Neuronal stem cell (in vitro differentiated cells): ENCODE measurements around the gene NSA2.

Experiments
- DNase-seq: peaks from one replicate; pipeline ENCODE4 v3.0.0-alpha.2; 2013; ENCODE audit warnings: low spot score
- H2AFZ ChIP-seq: one replicate; pipeline ENCODE4 v1.6.1; 2013; ENCODE audit warnings: mild to moderate bottlenecking, low read length, inconsistent platforms
- H2AK5ac ChIP-seq: 2 replicates; pipeline ENCODE4 v1.6.1; 2013; ENCODE audit warnings: low read depth, mild to moderate bottlenecking, inconsistent platforms, low read length, moderate library complexity, mixed read lengths
- H2BK120ac ChIP-seq: 2 replicates; pipeline ENCODE4 v1.6.1; 2013; ENCODE audit warnings: low read depth, mild to moderate bottlenecking, inconsistent platforms, low read length, moderate library complexity, mixed read lengths
- H2BK12ac ChIP-seq: one replicate; pipeline ENCODE4 v1.6.1; 2013; ENCODE audit warnings: low read length, inconsistent platforms
- H2BK15ac ChIP-seq: 2 replicates; pipeline ENCODE4 v1.6.1; 2013; ENCODE audit warnings: mild to moderate bottlenecking, low read length, inconsistent platforms, mixed read lengths
- H2BK5ac ChIP-seq: one replicate; pipeline ENCODE4 v1.6.1; 2013; ENCODE audit warnings: inconsistent platforms, mild to moderate bottlenecking, low read length, moderate library complexity
- H3K14ac ChIP-seq: one replicate; pipeline ENCODE4 v1.6.1; 2013; ENCODE audit warnings: low read length, inconsistent platforms
- H3K18ac ChIP-seq: 2 replicates; pipeline ENCODE4 v1.6.1; 2013; ENCODE audit warnings: low read length, inconsistent platforms
- H3K23ac ChIP-seq: 2 replicates; pipeline ENCODE4 v1.6.1; 2013; ENCODE audit warnings: low read depth, mild to moderate bottlenecking, mixed read lengths, low read length, inconsistent platforms; ENCODE audit not compliant: poor library complexity
- H3K27ac ChIP-seq: replicated peaks from 3 replicates; pipeline ENCODE4 v1.5.1; 2013; ENCODE audit warnings: low read length, inconsistent platforms
- H3K27me3 ChIP-seq, 3 experiments: 2 replicates each; pipeline ENCODE4 v1.6.1; 2013; ENCODE audit warnings: low read length in 3 of 3, mild to moderate bottlenecking in 2 of 3, inconsistent platforms in 1 of 3, low read depth in 1 of 3, mixed read lengths in 1 of 3, moderate library complexity in 1 of 3; ENCODE audit not compliant: control insufficient read depth in 3 of 3, insufficient read depth in 3 of 3
- H3K36me3 ChIP-seq, 2 donors: replicated peaks in 1 of 2; 2 replicates each; pipeline ENCODE4 v1.6.1; 2013; ENCODE audit warnings: low read length in 2 of 2; ENCODE audit not compliant: control insufficient read depth in 2 of 2, insufficient read depth in 2 of 2
- H3K4ac ChIP-seq: 2 replicates; pipeline ENCODE4 v1.6.1; 2013; ENCODE audit warnings: inconsistent platforms, mild to moderate bottlenecking, low read length, moderate library complexity
- H3K4me1 ChIP-seq, 2 donors: 1 replicate in 1 of 2; 2 replicates in 1 of 2; pipeline ENCODE4 v1.6.1; 2013; ENCODE audit warnings: low read length in 2 of 2, low read depth in 1 of 2; ENCODE audit not compliant: control insufficient read depth in 2 of 2, insufficient read depth in 1 of 2
- H3K4me2 ChIP-seq: one replicate; pipeline ENCODE4 v1.6.1; 2013; ENCODE audit warnings: mild to moderate bottlenecking, low read length, inconsistent platforms; ENCODE audit not compliant: insufficient read depth, poor library complexity, severe bottlenecking
- H3K4me3 ChIP-seq, 2 donors: 2 replicates each; pipeline ENCODE4 v1.5.1; 2013; ENCODE audit warnings: low read length in 2 of 2, mild to moderate bottlenecking in 2 of 2, inconsistent platforms in 1 of 2, moderate library complexity in 1 of 2
- H3K79me1 ChIP-seq: one replicate; pipeline ENCODE4 v1.6.1; 2013; ENCODE audit warnings: low read depth, mild to moderate bottlenecking, inconsistent platforms, low read length, moderate library complexity
- H3K9ac ChIP-seq: one replicate; pipeline ENCODE4 v1.6.1; 2013; ENCODE audit warnings: mild to moderate bottlenecking, low read depth, low read length, inconsistent platforms; ENCODE audit not compliant: poor library complexity
- H3K9me3 ChIP-seq, 2 donors: replicated peaks in 1 of 2; 2 replicates each; pipeline versions ENCODE3 to v1.6.1; 2013; ENCODE audit warnings: low read length in 2 of 2, mild to moderate bottlenecking in 2 of 2, inconsistent platforms in 1 of 2, low read depth in 1 of 2, mixed read lengths in 1 of 2, moderate library complexity in 1 of 2; ENCODE audit not compliant: control insufficient read depth in 2 of 2, insufficient read depth in 1 of 2
- H4K8ac ChIP-seq: one replicate; pipeline ENCODE4 v1.6.1; 2013; ENCODE audit warnings: low read depth, mild to moderate bottlenecking, inconsistent platforms, low read length, moderate library complexity
- H4K91ac ChIP-seq: one replicate; pipeline ENCODE4 v1.6.1; 2013; ENCODE audit warnings: low read length, low read depth, mild to moderate bottlenecking, inconsistent platforms; ENCODE audit not compliant: poor library complexity
- WGBS, 2 donors: extraction: QIAGEN DNeasy Blood & Tissue Kit; methylation state at CpG; one replicate each; pipeline ENCODE4 v1.1.7; 2013; ENCODE audit warnings: missing lambda C conversion rate in 2 of 2, mixed read lengths in 1 of 2; ENCODE audit not compliant: insufficient read length in 2 of 2, insufficient replicate concordance in 1 of 2; ENCODE audit errors: extremely low coverage in 2 of 2; 5-methylcytosine and 5-hydroxymethylcytosine counted together

The NSA2 gene

GRCh38 chr5:74801197-74801596, 34.1 kb downstream of the NSA2 start:
- Histone ChIP-seq H3K4me1 (no peaks in the 10 kb centered on the region), H3K4me3 (no peak overlapping the region), H2AK5ac (no peak overlapping the region), H3K27me3 (no peaks in the 10 kb centered on the region), H4K91ac (no peak overlapping the region), H2BK120ac (no peak overlapping the region), H3K27ac (no peak overlapping the region), H3K4me2 (no peak overlapping the region), H2AFZ (no peak overlapping the region), H2BK15ac (no peak overlapping the region), H4K8ac (no peak overlapping the region), H3K36me3 (peaks cover 4 to 57% of the 10 kb centered on the region in 2 donors), H2BK12ac (no peak overlapping the region), H3K9ac (no peak overlapping the region), H3K23ac (no peak overlapping the region), H3K14ac (no peak overlapping the region), H3K9me3 (no peaks in the 10 kb centered on the region), H3K18ac (no peak overlapping the region), H2BK5ac (no peak overlapping the region), H3K79me1 (no peaks in the 10 kb centered on the region), H3K4ac (no peak overlapping the region)
- no CpG with 5 or more reads among the region's 3 CpGs for WGBS, 2 donors
- DNase-seq = no peak

GRCh38 chr5:74801941-74802340, 34.9 kb downstream of the NSA2 start:
- Histone ChIP-seq H2BK12ac (no peak overlapping the region), H3K36me3 (peaks cover 4 to 51% of the 10 kb centered on the region in 2 donors), H3K4ac (no peak overlapping the region), H3K9me3 (no peaks in the 10 kb centered on the region), H3K9ac (no peak overlapping the region), H3K4me1 (no peaks in the 10 kb centered on the region), H3K27me3 (no peaks in the 10 kb centered on the region), H3K23ac (no peak overlapping the region), H3K4me3 (no peak overlapping the region), H3K27ac (no peak overlapping the region), H2BK15ac (no peak overlapping the region), H2AFZ (no peak overlapping the region), H4K8ac (no peak overlapping the region), H3K14ac (no peak overlapping the region), H2BK5ac (no peak overlapping the region), H3K18ac (no peak overlapping the region), H4K91ac (no peak overlapping the region), H2BK120ac (no peak overlapping the region), H2AK5ac (no peak overlapping the region), H3K4me2 (no peak overlapping the region), H3K79me1 (no peaks in the 10 kb centered on the region)
- no peak for DNase-seq
- 100% methylated on average over 1 of the region's 1 CpG; no CpG with 5 or more reads in 1 of the 2 donors for WGBS, 2 donors

- H3K14ac ChIP-seq = no peak overlapping the region
- no peak overlapping the region for H3K4me2 ChIP-seq
- H3K27ac ChIP-seq = no peak overlapping the region
- no peak overlapping the region for H3K18ac ChIP-seq
- no peak overlapping the region for H2AK5ac ChIP-seq
- no peak overlapping the region for H4K8ac ChIP-seq
- DNase-seq = no peak
- no peak overlapping the region for H2BK120ac ChIP-seq
- H2AFZ ChIP-seq = no peak overlapping the region
- H3K79me1 ChIP-seq = no peaks in the 10 kb centered on the region
- peaks cover 0 to 2% of the 10 kb centered on the region in 2 donors for H3K4me1 ChIP-seq
- H3K27me3 ChIP-seq = no peaks in the 10 kb centered on the region
- no peaks in the 10 kb centered on the region for H3K9me3 ChIP-seq
- no CpG with 5 or more reads among the region's 4 CpGs for WGBS, 2 donors
- H2BK15ac ChIP-seq = no peak overlapping the region
- H3K36me3 ChIP-seq = peaks cover 0 to 16% of the 10 kb centered on the region in 2 donors
- H3K9ac ChIP-seq = no peak overlapping the region
- no peak overlapping the region for H4K91ac ChIP-seq
- H2BK12ac ChIP-seq = no peak overlapping the region
- no peak overlapping the region for H3K23ac ChIP-seq
- H3K4me3 ChIP-seq = no peak overlapping the region
- H3K4ac ChIP-seq = no peak overlapping the region
- H2BK5ac ChIP-seq = no peak overlapping the region
Observed at GRCh38 chr5:74810915-74811314, 43.9 kb downstream of the NSA2 start.

- Histone ChIP-seq H3K27ac (no peak overlapping the region), H3K18ac (no peak overlapping the region), H4K91ac (no peak overlapping the region), H2BK5ac (no peak overlapping the region), H2BK12ac (no peak overlapping the region), H3K4ac (no peak overlapping the region), H2BK15ac (no peak overlapping the region), H3K23ac (no peak overlapping the region), H2AFZ (no peak overlapping the region), H3K9me3 (no peaks in the 10 kb centered on the region), H3K36me3 (peaks cover 0 to 18% of the 10 kb centered on the region in 2 donors), H3K27me3 (no peaks in the 10 kb centered on the region), H2BK120ac (no peak overlapping the region), H3K9ac (no peak overlapping the region), H3K14ac (no peak overlapping the region), H3K4me2 (no peak overlapping the region), H3K4me1 (peaks cover 0 to 18% of the 10 kb centered on the region in 2 donors), H4K8ac (no peak overlapping the region), H3K79me1 (no peaks in the 10 kb centered on the region), H2AK5ac (no peak overlapping the region), H3K4me3 (no peak overlapping the region)
- no peak for DNase-seq
- WGBS, 2 donors = no CpG with 5 or more reads among the region's 1 CpG
Observed at GRCh38 chr5:74816875-74817274, 49.8 kb downstream of the NSA2 start.
